GM12878 (cell line): ENCODE measurements around the gene CCDC178.

Experiments used
- EGR1 ChIP-seq, 2 experiments: IDR thresholded peaks; 1 replicate in 1 of 2; 2 replicates in 1 of 2; pipeline ENCODE4 v1.6.1; 2011 to 2012; ENCODE audit warnings: low read depth in 2 of 2, low read length in 2 of 2, borderline replicate concordance in 1 of 2, mild to moderate bottlenecking in 1 of 2, moderate library complexity in 1 of 2
- TF ChIP-seq, protein P1 (sequence below): IDR thresholded peaks from 2 replicates; pipeline ENCODE4 v1.6.1; 2012; ENCODE audit warnings: low read depth, low read length, improper control_type of control experiment
- TF ChIP-seq, protein P2 (sequence below), 3 experiments: IDR thresholded peaks in 2 of 3; conservative IDR thresholded peaks in 1 of 3; 2 replicates each; pipeline ENCODE4 v1.5.1; 2011; ENCODE audit warnings: low read depth in 3 of 3, low read length in 3 of 3, mild to moderate bottlenecking in 3 of 3, control low read depth in 2 of 3, moderate library complexity in 2 of 3, inconsistent platforms in 1 of 3, mixed read lengths in 1 of 3; ENCODE audit not compliant: control insufficient read depth in 2 of 3, insufficient read depth in 1 of 3; ENCODE audit errors: extremely low read depth in 1 of 3

DNA sequence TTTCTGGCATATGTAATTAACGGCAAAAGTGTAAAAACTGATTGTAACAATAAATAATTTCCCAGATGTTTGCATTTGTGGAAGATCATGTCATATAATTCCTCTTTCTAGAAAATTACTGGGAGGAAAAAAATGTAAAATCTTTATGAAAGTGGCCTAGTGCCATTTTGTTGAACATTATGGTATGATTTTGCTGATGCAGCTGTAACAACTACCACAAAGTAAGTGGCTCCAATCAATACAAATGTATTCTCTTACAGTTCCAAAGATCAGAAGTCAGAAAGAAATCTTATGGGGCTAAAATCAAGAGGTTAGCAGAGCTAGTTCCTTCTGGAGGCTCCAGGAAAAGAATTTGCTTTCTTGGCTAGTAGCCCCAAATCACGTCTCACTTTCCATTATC is 281.4 kb downstream of the CCDC178 start:
- TF ChIP-seq, protein P1, sequence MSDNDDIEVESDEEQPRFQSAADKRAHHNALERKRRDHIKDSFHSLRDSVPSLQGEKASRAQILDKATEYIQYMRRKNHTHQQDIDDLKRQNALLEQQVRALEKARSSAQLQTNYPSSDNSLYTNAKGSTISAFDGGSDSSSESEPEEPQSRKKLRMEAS: no peak
- TF ChIP-seq, protein P2, sequence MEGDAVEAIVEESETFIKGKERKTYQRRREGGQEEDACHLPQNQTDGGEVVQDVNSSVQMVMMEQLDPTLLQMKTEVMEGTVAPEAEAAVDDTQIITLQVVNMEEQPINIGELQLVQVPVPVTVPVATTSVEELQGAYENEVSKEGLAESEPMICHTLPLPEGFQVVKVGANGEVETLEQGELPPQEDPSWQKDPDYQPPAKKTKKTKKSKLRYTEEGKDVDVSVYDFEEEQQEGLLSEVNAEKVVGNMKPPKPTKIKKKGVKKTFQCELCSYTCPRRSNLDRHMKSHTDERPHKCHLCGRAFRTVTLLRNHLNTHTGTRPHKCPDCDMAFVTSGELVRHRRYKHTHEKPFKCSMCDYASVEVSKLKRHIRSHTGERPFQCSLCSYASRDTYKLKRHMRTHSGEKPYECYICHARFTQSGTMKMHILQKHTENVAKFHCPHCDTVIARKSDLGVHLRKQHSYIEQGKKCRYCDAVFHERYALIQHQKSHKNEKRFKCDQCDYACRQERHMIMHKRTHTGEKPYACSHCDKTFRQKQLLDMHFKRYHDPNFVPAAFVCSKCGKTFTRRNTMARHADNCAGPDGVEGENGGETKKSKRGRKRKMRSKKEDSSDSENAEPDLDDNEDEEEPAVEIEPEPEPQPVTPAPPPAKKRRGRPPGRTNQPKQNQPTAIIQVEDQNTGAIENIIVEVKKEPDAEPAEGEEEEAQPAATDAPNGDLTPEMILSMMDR (IDR thresholded peaks at IDR 0.05 in 2 of 3, conservative IDR thresholded peaks at IDR 0.05 in 1 of 3; ENCODE audit: control insufficient read depth in 2 of 3, extremely low read depth in 1 of 3, insufficient read depth in 1 of 3, low read depth in 3 of 3, low read length in 3 of 3): no peak
- TF ChIP-seq EGR1 (IDR thresholded peaks at IDR 0.05; ENCODE audit: borderline replicate concordance in 1 of 2, low read depth in 2 of 2, low read length in 2 of 2): no peak
